K562 (cell line): Measurements from ENCODE around the gene RECK. TPM values are rescaled to one million over a fixed set of nuclear protein-coding genes. Genes with fewer than 3 reads are reported as not detected.

Experiments used
- ATAC-seq: fragments of 200-7000 bp; cut with Tn5 transposase; 3 replicates; pipeline ENCODE4 v1.9.1; 2020; ENCODE audit warnings: moderate library complexity
- BruUV-seq: library from RNA; stranded (reverse); fragments of 400-500 nt; replicated peaks from 2 replicates; lab custom pipeline; 2021; lab: Mats Ljungman, UMichigan
- CTCF ChIA-PET: fragments of 300-600 bp; formaldehyde crosslinking; extraction: SDS; loops from one replicate; lab custom pipeline; 2021; ENCODE audit warnings: low intra/inter-chr PET ratio; lab: Yijun Ruan, JAX
- POLR2A ChIA-PET: fragments of 300-600, 350-650 bp; sonication (Branson Sonifier 250); formaldehyde crosslinking; extraction: SDS; loops from one replicate; lab custom pipeline; 2021; ENCODE audit warnings: antibody characterized with exemption, inconsistent platforms; lab: Yijun Ruan, JAX
- DNase-seq, 4 experiments: peaks; one replicate each; pipeline versions ENCODE4 v3.0.0 to v3.0.0-alpha.2; 2011 to 2018; ENCODE audit warnings: low spot score in 3 of 4, mixed read lengths in 3 of 4; ENCODE audit errors: extremely low read depth in 1 of 4
- FAIRE-seq: peaks from 2 replicates; lab custom pipeline; 2011; peaks lifted over from hg19 to GRCh38; lab: Jason Lieb, UNC
- H2AFZ ChIP-seq: 2 replicates; pipeline ENCODE4 v1.6.0; 2011; ENCODE audit warnings: low read depth, low read length, control low read depth, inconsistent platforms
- H3K27ac ChIP-seq: fragments of 200-600 bp; 3 replicates; pipeline ENCODE4 v1.8.0; 2011; ENCODE audit warnings: low read depth, mild to moderate bottlenecking, control low read depth, inconsistent platforms, low read length, moderate library complexity, mixed read lengths; ENCODE audit errors: extremely low read depth
- H3K27me3 ChIP-seq, 2 experiments: fragments of 300-600 bp in 1 of 2; 2 replicates in 1 of 2; 3 replicates in 1 of 2; pipeline versions ENCODE4 v1.6.0 to v1.8.0; 2011; ENCODE audit warnings: inconsistent platforms in 2 of 2, low read length in 2 of 2, mild to moderate bottlenecking in 1 of 2, mixed read lengths in 1 of 2, moderate library complexity in 1 of 2; ENCODE audit not compliant: control insufficient read depth in 2 of 2, insufficient read depth in 2 of 2
- H3K36me3 ChIP-seq: fragments of 300-600 bp; 3 replicates; pipeline ENCODE4 v1.8.0; 2011; ENCODE audit warnings: mild to moderate bottlenecking, low read length, inconsistent platforms; ENCODE audit not compliant: control insufficient read depth, insufficient read depth
- H3K4me1 ChIP-seq, 2 experiments: fragments of 200-600 bp in 1 of 2; replicated peaks in 1 of 2; 2 replicates in 1 of 2; 3 replicates in 1 of 2; pipeline versions ENCODE4 v1.5.1 to v1.8.0; 2011; ENCODE audit warnings: inconsistent platforms in 2 of 2, low read length in 2 of 2, mild to moderate bottlenecking in 1 of 2, mixed read lengths in 1 of 2, moderate library complexity in 1 of 2; ENCODE audit not compliant: control insufficient read depth in 2 of 2, insufficient read depth in 2 of 2
- H3K4me2 ChIP-seq: 2 replicates; pipeline ENCODE4 v1.6.1; 2011; ENCODE audit warnings: low read length, control low read depth, inconsistent platforms, mixed read lengths; ENCODE audit not compliant: insufficient read depth
- H3K4me3 ChIP-seq: fragments of 200-600 bp; sonication (generic), shearing (Covaris generic); 2 replicates; pipeline ENCODE4 v1.5.1; 2016; ENCODE audit warnings: control low read depth, inconsistent platforms
- H3K79me2 ChIP-seq: fragments of 200-600 bp; 3 replicates; pipeline ENCODE4 v1.8.0; 2011; ENCODE audit warnings: low read length, inconsistent platforms; ENCODE audit not compliant: control insufficient read depth, insufficient read depth
- H3K9ac ChIP-seq, 2 experiments: 2 replicates each; pipeline versions ENCODE4 v1.6.0 to v1.6.1; 2011; ENCODE audit warnings: low read depth in 2 of 2, low read length in 2 of 2, control low read depth in 1 of 2, inconsistent platforms in 1 of 2, mild to moderate bottlenecking in 1 of 2, mixed read lengths in 1 of 2; ENCODE audit not compliant: insufficient read depth in 1 of 2
- H3K9me1 ChIP-seq: one replicate; pipeline ENCODE4 v1.6.0; 2011; ENCODE audit warnings: inconsistent platforms, mild to moderate bottlenecking, low read length, moderate library complexity; ENCODE audit not compliant: control insufficient read depth, insufficient read depth
- H3K9me3 ChIP-seq: replicated peaks from 2 replicates; pipeline ENCODE4 v1.5.1; 2011; ENCODE audit warnings: low read depth, low read length, inconsistent platforms; ENCODE audit not compliant: control insufficient read depth, insufficient read depth
- H4K20me1 ChIP-seq: replicated peaks from 2 replicates; pipeline ENCODE4 v1.6.1; 2011; ENCODE audit warnings: low read length, inconsistent platforms, mixed read lengths; ENCODE audit not compliant: control insufficient read depth, insufficient read depth
- ADNP ChIP-seq: fragments of 200-800 bp; sonication (Bioruptor generic); IDR thresholded peaks from 2 replicates; pipeline ENCODE4 v1.6.1; 2016; ENCODE audit warnings: missing genetic modification characterization, missing compliant biosample characterization
- CBX1 ChIP-seq: sonication (generic); IDR thresholded peaks from 2 replicates; pipeline ENCODE4 v1.6.1; 2016; ENCODE audit warnings: antibody characterized with exemption, low read depth, mild to moderate bottlenecking
- CCNT2 ChIP-seq: IDR thresholded peaks from 2 replicates; pipeline ENCODE4 v1.6.1; 2011; ENCODE audit warnings: borderline replicate concordance, low read depth, mild to moderate bottlenecking, moderate library complexity, mixed read lengths, low read length; ENCODE audit not compliant: insufficient read length; ENCODE audit errors: extremely low read depth
- DACH1 ChIP-seq: fragments of 450-650 bp; IDR thresholded peaks from 2 replicates; pipeline ENCODE4 v1.6.1; 2018; ENCODE audit not compliant: partially characterized antibody
- GTF2E2 ChIP-seq: fragments of 200-800 bp; sonication (Bioruptor generic); IDR thresholded peaks from 2 replicates; pipeline ENCODE4 v1.6.1; 2016; ENCODE audit warnings: missing genetic modification characterization, missing compliant biosample characterization
- HMG20A ChIP-seq: fragments of 450-650 bp; formaldehyde crosslinking; conservative IDR thresholded peaks from 2 replicates; pipeline ENCODE4 v1.4.0; 2020; ENCODE audit warnings: mild to moderate bottlenecking, mixed read lengths
- HNRNPK ChIP-seq: fragments of 200-400 bp; formaldehyde crosslinking; IDR thresholded peaks from one replicate; pipeline ENCODE4 v1.6.1; 2018; ENCODE audit warnings: mild to moderate bottlenecking, low read depth, low read length; ENCODE audit not compliant: poor library complexity, severe bottlenecking
- KLF16 ChIP-seq: IDR thresholded peaks from 2 replicates; pipeline ENCODE4 v1.6.1; 2016; ENCODE audit warnings: antibody characterized with exemption
- NCOA6 ChIP-seq: fragments of 450-650 bp; IDR thresholded peaks from 2 replicates; pipeline ENCODE4 v1.6.1; 2017; ENCODE audit warnings: mild to moderate bottlenecking
- NFATC3 ChIP-seq: fragments of 450-650 bp; IDR thresholded peaks from 2 replicates; pipeline ENCODE4 v1.6.1; 2017; ENCODE audit warnings: mild to moderate bottlenecking
- NR3C1 ChIP-seq: sonication (generic); formaldehyde crosslinking; IDR thresholded peaks from 2 replicates; pipeline ENCODE4 v1.8.1; 2022; ENCODE audit warnings: missing genetic modification reagents
- PCBP1 ChIP-seq: fragments of 200-400 bp; formaldehyde crosslinking; IDR thresholded peaks from 2 replicates; pipeline ENCODE4 v1.6.1; 2018; ENCODE audit warnings: mild to moderate bottlenecking, low read depth, low read length; ENCODE audit not compliant: poor library complexity, severe bottlenecking
- POU5F1 ChIP-seq: fragments of 150-350 bp; IDR thresholded peaks from 2 replicates; pipeline ENCODE4 v1.6.1; 2014; ENCODE audit warnings: borderline replicate concordance, low read length, low read depth, mild to moderate bottlenecking; ENCODE audit not compliant: partially characterized antibody
- SIN3B ChIP-seq: fragments of 450-650 bp; IDR thresholded peaks from 2 replicates; pipeline ENCODE4 v1.6.1; 2017; ENCODE audit warnings: low read depth, mild to moderate bottlenecking, moderate library complexity
- ZNF76 ChIP-seq: fragments of 250-450 bp; sonication (Bioruptor Pico); IDR thresholded peaks from 2 replicates; pipeline ENCODE4 v1.4.0; 2020; ENCODE audit warnings: mild to moderate bottlenecking, moderate library complexity, borderline replicate concordance
- ZNF766 ChIP-seq: fragments of 200-800 bp; sonication (Bioruptor generic); conservative IDR thresholded peaks from 2 replicates; pipeline ENCODE4 v1.6.1; 2016; ENCODE audit warnings: missing genetic modification characterization, missing compliant biosample characterization
- WGBS: fragments of 100-300 bp; shearing (Covaris generic); methylation state at CpG from one replicate; pipeline ENCODE4 v1.1.6; 2016; ENCODE audit warnings: low coverage, mixed read lengths; ENCODE audit not compliant: insufficient coverage; ENCODE audit errors: missing lambda C conversion rate; 5-methylcytosine and 5-hydroxymethylcytosine counted together
- in situ Hi-C: fragments of 300-500 bp; cut with MboI; formaldehyde crosslinking; loops from 4 replicates; pipeline ENCODE4 v1.15.0; 2018; ENCODE audit warnings: inconsistent platforms, mixed read lengths
- intact Hi-C: fragments of 100-400 bp; cut with micrococcal nuclease; formaldehyde crosslinking; loops from 2 replicates; pipeline ENCODE4 v1.14.2; 2022
- polyA plus RNA-seq, 8 experiments: library from polyadenylated mRNA; depleted of rRNA in 4 of 8; stranded (reverse) in 5 of 8; unstranded in 3 of 8; fragments of >200 nt; fragmentation: Nextera tagmentation in 2 of 8; fragmentation: Illumina TruSeq in 1 of 8; extraction: Ambion mirVana in 2 of 8; extraction: Trizol in 1 of 8; gene quantifications; 2 replicates each; pipeline versions ENCODE4 v1.2.1 to v1.2.3, GENCODE V29; 2011 to 2014; ENCODE audit warnings: inconsistent platforms in 1 of 8, missing spikeins in 1 of 8
- total RNA-seq, 7 experiments: library from RNA; depleted of rRNA in 6 of 7; stranded (reverse); fragments of >200 nt in 6 of 7; fragmentation: Illumina TruSeq in 2 of 7; extraction: Trizol in 2 of 7; gene quantifications; 2 replicates each; pipeline versions ENCODE4 v1.2.1 to v1.2.3, GENCODE V29; 2011 to 2021; ENCODE audit warnings: low replicate concordance in 1 of 7

Gene RECK
- total and polyA plus RNA-seq, 9 of the 15 experiments (the other 6 are each of a cell fraction or from before 2014, with no cell fraction given): 0.04 to 0.36 (median 0.16) TPM

DNA sequence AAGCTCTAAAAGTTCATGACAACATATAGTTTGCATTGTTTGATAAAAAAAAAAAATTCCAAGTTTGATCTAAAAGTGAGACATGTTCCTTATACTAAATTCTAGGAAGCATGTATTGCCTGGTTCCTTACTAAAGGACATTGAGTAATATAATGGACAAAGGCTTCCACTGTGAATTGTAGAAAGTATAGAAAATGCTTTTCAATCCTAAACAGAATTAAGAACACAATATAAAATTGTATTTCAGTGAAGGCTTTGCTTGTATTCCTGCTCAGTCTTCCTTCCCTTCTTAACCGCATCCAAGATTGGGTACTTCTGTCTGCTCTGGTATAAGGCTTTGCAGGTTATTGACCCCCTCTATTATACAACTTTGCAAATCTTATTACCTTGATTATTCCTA lies 2.4 kb downstream of the RECK start:
- Histone ChIP-seq H3K4me3 (no peak overlapping the region), H3K79me2 (no peaks in the 10 kb centered on the region), H3K9ac (no peak overlapping the region), H3K4me1 (peaks cover 2 to 15% of the 10 kb centered on the region in 2 experiments; a peak in 3 of 5 replicates), H3K27me3 (peaks cover 0 to 12% of the 10 kb centered on the region in 2 experiments; a peak in 2 of 5 replicates), H3K36me3 (no peaks in the 10 kb centered on the region), H3K4me2 (no peak overlapping the region), H3K9me1 (no peaks in the 10 kb centered on the region), H2AFZ (no peak overlapping the region), H3K9me3 (no peaks in the 10 kb centered on the region), H3K27ac (no peak overlapping the region), H4K20me1 (no peaks in the 10 kb centered on the region)
- FAIRE-seq: no peak
- TF ChIP-seq PCBP1 (no peak), HNRNPK (no peak), SIN3B (no peak), NCOA6 (no peak), CBX1 (no peak), NR3C1 (CRISPR knock-in tag) (no peak), ADNP (tag) (no peak), DACH1 (no peak), GTF2E2 (tag) (no peak), HMG20A (CRISPR knock-in tag) (no peak), ZNF76 (CRISPR knock-in tag) (no peak), KLF16 (no peak), POU5F1 (no peak), NFATC3 (no peak), ZNF766 (CRISPR knock-in tag) (no peak), CCNT2 (no peak)
- no peak for ATAC-seq
- in situ Hi-C loops: no loop called here
- ChIA-PET POLR2A (no interaction called here), CTCF (no interaction called here)
- intact Hi-C loops: no loop called here
- DNase-seq: no peak
- no TSS peak for BruUV-seq
- 22% methylated on average over 1 of the region's 1 CpG for WGBS
